GM19023 (cell line): ENCODE data around the gene MRPS27.
"Not testable (repeated sequence)": the region's sequence is repeated elsewhere in the genome, so short reads cannot be mapped to it uniquely, and the experiment has no call there.

Experiments
- ATAC-seq: cut with Tn5 transposase; IDR thresholded peaks from one replicate; pipeline ENCODE4 v1.9.1; 2021; ENCODE audit warnings: mild to moderate bottlenecking, moderate library complexity; ENCODE audit not compliant: unreplicated experiment

Gene MRPS27

GRCh38 chr5:72177538-72177937 is 142.5 kb downstream of the MRPS27 start:
- ATAC-seq, result peak; percentile 76

GRCh38 chr5:72172786-72173185 is 147.3 kb downstream of the MRPS27 start:
- no peak for ATAC-seq

- no peak for ATAC-seq
Measured at GRCh38 chr5:72171667-72172066, 148.4 kb downstream of the MRPS27 start.

GRCh38 chr5:72171181-72171580 is 148.9 kb downstream of the MRPS27 start:
- not testable (repeated sequence) for ATAC-seq

GRCh38 chr5:72170101-72170500 is 149.9 kb downstream of the MRPS27 start:
- ATAC-seq, result no peak
